K562 (cell line): ENCODE results near the gene SGIP1. TPM values are rescaled to one million over a fixed set of nuclear protein-coding genes. Genes with fewer than 3 reads are reported as not detected.
A peak's percentile ranks its signal among the peaks of the same experiment; 100 is the strongest.

Experiments
- ATAC-seq: fragments of 200-7000 bp; cut with Tn5 transposase; 3 replicates; pipeline ENCODE4 v1.9.1; 2020; ENCODE audit warnings: moderate library complexity
- BruUV-seq: library from RNA; stranded (reverse); fragments of 400-500 nt; replicated peaks from 2 replicates; lab custom pipeline; 2021; lab: Mats Ljungman, UMichigan
- CTCF ChIA-PET: fragments of 300-600 bp; formaldehyde crosslinking; extraction: SDS; loops from one replicate; lab custom pipeline; 2021; ENCODE audit warnings: low intra/inter-chr PET ratio; lab: Yijun Ruan, JAX
- POLR2A ChIA-PET: fragments of 300-600, 350-650 bp; sonication (Branson Sonifier 250); formaldehyde crosslinking; extraction: SDS; loops from one replicate; lab custom pipeline; 2021; ENCODE audit warnings: antibody characterized with exemption, inconsistent platforms; lab: Yijun Ruan, JAX
- DNase-seq, 4 experiments: peaks; one replicate each; pipeline versions ENCODE4 v3.0.0 to v3.0.0-alpha.2; 2011 to 2018; ENCODE audit warnings: low spot score in 3 of 4, mixed read lengths in 3 of 4; ENCODE audit errors: extremely low read depth in 1 of 4
- FAIRE-seq: peaks from 2 replicates; lab custom pipeline; 2011; peaks lifted over from hg19 to GRCh38; lab: Jason Lieb, UNC
- H2AFZ ChIP-seq: 2 replicates; pipeline ENCODE4 v1.6.0; 2011; ENCODE audit warnings: low read depth, low read length, control low read depth, inconsistent platforms
- H3K27ac ChIP-seq: fragments of 200-600 bp; 3 replicates; pipeline ENCODE4 v1.8.0; 2011; ENCODE audit warnings: low read depth, mild to moderate bottlenecking, control low read depth, inconsistent platforms, low read length, moderate library complexity, mixed read lengths; ENCODE audit errors: extremely low read depth
- H3K27me3 ChIP-seq, 2 experiments: fragments of 300-600 bp in 1 of 2; 2 replicates in 1 of 2; 3 replicates in 1 of 2; pipeline versions ENCODE4 v1.6.0 to v1.8.0; 2011; ENCODE audit warnings: inconsistent platforms in 2 of 2, low read length in 2 of 2, mild to moderate bottlenecking in 1 of 2, mixed read lengths in 1 of 2, moderate library complexity in 1 of 2; ENCODE audit not compliant: control insufficient read depth in 2 of 2, insufficient read depth in 2 of 2
- H3K36me3 ChIP-seq: fragments of 300-600 bp; 3 replicates; pipeline ENCODE4 v1.8.0; 2011; ENCODE audit warnings: mild to moderate bottlenecking, low read length, inconsistent platforms; ENCODE audit not compliant: control insufficient read depth, insufficient read depth
- H3K4me1 ChIP-seq, 2 experiments: fragments of 200-600 bp in 1 of 2; replicated peaks in 1 of 2; 2 replicates in 1 of 2; 3 replicates in 1 of 2; pipeline versions ENCODE4 v1.5.1 to v1.8.0; 2011; ENCODE audit warnings: inconsistent platforms in 2 of 2, low read length in 2 of 2, mild to moderate bottlenecking in 1 of 2, mixed read lengths in 1 of 2, moderate library complexity in 1 of 2; ENCODE audit not compliant: control insufficient read depth in 2 of 2, insufficient read depth in 2 of 2
- H3K4me2 ChIP-seq: 2 replicates; pipeline ENCODE4 v1.6.1; 2011; ENCODE audit warnings: low read length, control low read depth, inconsistent platforms, mixed read lengths; ENCODE audit not compliant: insufficient read depth
- H3K4me3 ChIP-seq: fragments of 200-600 bp; sonication (generic), shearing (Covaris generic); 2 replicates; pipeline ENCODE4 v1.5.1; 2016; ENCODE audit warnings: control low read depth, inconsistent platforms
- H3K79me2 ChIP-seq: fragments of 200-600 bp; 3 replicates; pipeline ENCODE4 v1.8.0; 2011; ENCODE audit warnings: low read length, inconsistent platforms; ENCODE audit not compliant: control insufficient read depth, insufficient read depth
- H3K9ac ChIP-seq, 2 experiments: 2 replicates each; pipeline versions ENCODE4 v1.6.0 to v1.6.1; 2011; ENCODE audit warnings: low read depth in 2 of 2, low read length in 2 of 2, control low read depth in 1 of 2, inconsistent platforms in 1 of 2, mild to moderate bottlenecking in 1 of 2, mixed read lengths in 1 of 2; ENCODE audit not compliant: insufficient read depth in 1 of 2
- H3K9me1 ChIP-seq: one replicate; pipeline ENCODE4 v1.6.0; 2011; ENCODE audit warnings: inconsistent platforms, mild to moderate bottlenecking, low read length, moderate library complexity; ENCODE audit not compliant: control insufficient read depth, insufficient read depth
- H3K9me3 ChIP-seq: replicated peaks from 2 replicates; pipeline ENCODE4 v1.5.1; 2011; ENCODE audit warnings: low read depth, low read length, inconsistent platforms; ENCODE audit not compliant: control insufficient read depth, insufficient read depth
- H4K20me1 ChIP-seq: replicated peaks from 2 replicates; pipeline ENCODE4 v1.6.1; 2011; ENCODE audit warnings: low read length, inconsistent platforms, mixed read lengths; ENCODE audit not compliant: control insufficient read depth, insufficient read depth
- CBX3 ChIP-seq, 2 experiments: IDR thresholded peaks; 1 replicate in 1 of 2; 2 replicates in 1 of 2; pipeline ENCODE4 v1.6.1; 2012; ENCODE audit warnings: inconsistent platforms in 2 of 2, low read length in 2 of 2, borderline replicate concordance in 1 of 2, control low read depth in 1 of 2
- CREM ChIP-seq: IDR thresholded peaks from 2 replicates; pipeline ENCODE4 v1.6.1; 2014; ENCODE audit warnings: antibody characterized with exemption, low read depth
- GTF2E2 ChIP-seq: fragments of 200-800 bp; sonication (Bioruptor generic); IDR thresholded peaks from 2 replicates; pipeline ENCODE4 v1.6.1; 2016; ENCODE audit warnings: missing genetic modification characterization, missing compliant biosample characterization
- KDM2B ChIP-seq: fragments of 250-450 bp; sonication (Bioruptor Pico); IDR thresholded peaks from 2 replicates; pipeline ENCODE4 v1.8.0; 2021; ENCODE audit warnings: mild to moderate bottlenecking, moderate library complexity
- NFIX ChIP-seq: fragments of 250-450 bp; sonication (Bioruptor Pico); IDR thresholded peaks from 2 replicates; pipeline ENCODE4 v1.4.0; 2020; ENCODE audit warnings: low read depth, mild to moderate bottlenecking, moderate library complexity
- TRIM28 ChIP-seq: fragments of 450-650 bp; IDR thresholded peaks from 2 replicates; pipeline ENCODE4 v1.6.1; 2017
- WGBS: fragments of 100-300 bp; shearing (Covaris generic); methylation state at CpG from one replicate; pipeline ENCODE4 v1.1.6; 2016; ENCODE audit warnings: low coverage, mixed read lengths; ENCODE audit not compliant: insufficient coverage; ENCODE audit errors: missing lambda C conversion rate; 5-methylcytosine and 5-hydroxymethylcytosine counted together
- in situ Hi-C: fragments of 300-500 bp; cut with MboI; formaldehyde crosslinking; loops from 4 replicates; pipeline ENCODE4 v1.15.0; 2018; ENCODE audit warnings: inconsistent platforms, mixed read lengths
- intact Hi-C: fragments of 100-400 bp; cut with micrococcal nuclease; formaldehyde crosslinking; loops from 2 replicates; pipeline ENCODE4 v1.14.2; 2022
- polyA plus RNA-seq, 8 experiments: library from polyadenylated mRNA; depleted of rRNA in 4 of 8; stranded (reverse) in 5 of 8; unstranded in 3 of 8; fragments of >200 nt; fragmentation: Nextera tagmentation in 2 of 8; fragmentation: Illumina TruSeq in 1 of 8; extraction: Ambion mirVana in 2 of 8; extraction: Trizol in 1 of 8; gene quantifications; 2 replicates each; pipeline versions ENCODE4 v1.2.1 to v1.2.3, GENCODE V29; 2011 to 2014; ENCODE audit warnings: inconsistent platforms in 1 of 8, missing spikeins in 1 of 8
- total RNA-seq, 7 experiments: library from RNA; depleted of rRNA in 6 of 7; stranded (reverse); fragments of >200 nt in 6 of 7; fragmentation: Illumina TruSeq in 2 of 7; extraction: Trizol in 2 of 7; gene quantifications; 2 replicates each; pipeline versions ENCODE4 v1.2.1 to v1.2.3, GENCODE V29; 2011 to 2021; ENCODE audit warnings: low replicate concordance in 1 of 7

Gene SGIP1
- total and polyA plus RNA-seq, 9 of the 15 experiments (the other 6 are each of a cell fraction or from before 2014, with no cell fraction given) = 0.07 to 0.35 TPM; not detected in 7

DNA sequence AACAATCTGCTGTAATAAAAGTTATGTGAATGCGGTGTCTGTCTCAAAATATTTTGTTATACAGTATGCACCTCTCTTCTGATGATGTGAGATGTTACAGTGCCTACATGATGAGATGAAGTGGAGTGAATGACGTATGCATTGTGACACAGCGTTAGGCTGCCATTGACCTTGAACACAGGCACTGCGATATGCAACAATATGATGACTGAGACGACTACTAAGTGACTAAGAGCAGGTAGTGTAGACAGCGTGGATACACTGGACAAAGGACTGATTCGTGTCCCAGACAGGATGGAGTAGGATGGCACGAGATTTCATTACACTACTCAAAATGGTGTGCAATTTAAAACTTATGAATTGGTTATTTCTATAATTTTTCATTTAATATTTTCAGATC, 8.4 kb downstream of the SGIP1 start:
- Histone ChIP-seq H3K27me3 (0 out of 5 replicates have a peak, but pooled peaks cover 0 to 2% of the 10 kb centered on the region in 2 experiments), H3K9me1 (no peaks in the 10 kb centered on the region), H3K4me3 (no peak overlapping the region), H3K79me2 (no peaks in the 10 kb centered on the region), H3K4me1 (no peaks in the 10 kb centered on the region), H3K4me2 (no peak overlapping the region), H3K9me3 (no peaks in the 10 kb centered on the region), H2AFZ (no peak overlapping the region), H3K27ac (no peak overlapping the region), H3K9ac (no peak overlapping the region), H4K20me1 (no peaks in the 10 kb centered on the region), H3K36me3 (no peaks in the 10 kb centered on the region)
- ChIA-PET CTCF (no interaction called here), POLR2A (no interaction called here)
- 0% methylated on average over 8 of the region's 8 CpGs for WGBS
- TF ChIP-seq TRIM28 (no peak), KDM2B (no peak), CBX3 (IDR thresholded peaks at IDR 0.05; ENCODE audit: borderline replicate concordance in 1 of 2, low read length in 2 of 2) (no peak), GTF2E2 (tag) (no peak), NFIX (CRISPR knock-in tag) (no peak), CREM (0 out of 2 replicates have a peak, but pooled peaks have one; percentile 33)
- BruUV-seq = no TSS peak
- no peak for FAIRE-seq
- intact Hi-C loops (no loop called here), in situ Hi-C loops (no loop called here)
- no peak for ATAC-seq
- no peak for DNase-seq
